Measurements from ENCODE around the gene MAGI2. TPM values are rescaled to one million over a fixed set of nuclear protein-coding genes. Genes with fewer than 3 reads are reported as not detected.

Gene MAGI2
- total and polyA plus RNA-seq, 2 experiments from 2014 or later = 10.4 to 26.4 TPM

DNA sequence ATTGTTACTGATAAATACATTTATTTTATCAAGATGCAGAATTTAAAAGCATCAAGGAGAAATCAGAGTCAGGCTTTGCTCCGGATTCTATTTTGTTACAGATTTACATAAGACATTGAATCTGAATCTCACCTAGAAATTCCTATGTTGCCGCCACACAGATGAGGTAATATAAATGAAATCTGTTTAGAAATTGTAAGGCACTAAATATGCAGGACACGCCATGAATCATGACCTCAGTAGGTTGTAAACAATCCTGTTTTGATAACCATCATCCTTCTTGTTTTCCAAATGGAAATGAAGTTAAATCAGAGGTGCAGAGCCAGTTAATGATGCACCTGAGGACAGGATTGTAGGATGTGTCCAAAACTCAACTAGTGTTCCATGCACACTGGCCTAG is 778.0 kb downstream of the MAGI2 start:
- no peaks in the 10 kb centered on the region for H3K27me3 ChIP-seq (ENCODE audit: insufficient read depth)
- Mint-ChIP-seq H3K4me3 (no peak overlapping the region), H3K4me1 (peaks cover 15% of the 10 kb centered on the region), H3K9me3 (no peaks in the 10 kb centered on the region), H3K36me3 (ENCODE audit: low read depth) (no peaks in the 10 kb centered on the region), H3K27ac (no peak overlapping the region), H3K27me3 (ENCODE audit: insufficient read depth, low read depth, poor library complexity) (peaks cover 2% of the 10 kb centered on the region)
- no peak for ATAC-seq
- no peak overlapping the region for H3K4me2 ChIP-seq
- no peaks in the 10 kb centered on the region for H3F3A ChIP-seq (replicated peaks; ENCODE audit: low read depth)
- H3K79me2 ChIP-seq (replicated peaks; ENCODE audit: insufficient read depth) = peaks cover 34% of the 10 kb centered on the region
- H3K9me2 ChIP-seq (ENCODE audit: insufficient read depth) = no peaks in the 10 kb centered on the region
- no peak overlapping the region for H2AFZ ChIP-seq
- H3K36me3 ChIP-seq (ENCODE audit: insufficient read depth) = no peaks in the 10 kb centered on the region
- peaks cover 4% of the 10 kb centered on the region; the same call in 1 of the 2 replicates for H4K20me1 ChIP-seq (replicated peaks; ENCODE audit: insufficient read depth)
- no peak overlapping the region for H3K27ac ChIP-seq (ENCODE audit: low read depth)
- no peak for DNase-seq (ENCODE audit: low spot score)
- no peak overlapping the region for H3K4me3 ChIP-seq
- peaks cover 14% of the 10 kb centered on the region; the same call in 1 of the 2 replicates for H3K4me1 ChIP-seq (ENCODE audit: insufficient read depth)
- TF ChIP-seq STAT1 (IDR thresholded peaks at IDR 0.05; ENCODE audit: unreplicated experiment) (no peak), ZNF462 (CRISPR knock-in tag; IDR thresholded peaks at IDR 0.05) (no peak), JUNB (IDR thresholded peaks at IDR 0.05; ENCODE audit: unreplicated experiment) (no peak), ZNF114 (CRISPR knock-in tag; IDR thresholded peaks at IDR 0.05) (no peak), ETS1 (IDR thresholded peaks at IDR 0.05) (no peak), CTCF (conservative IDR thresholded peaks at IDR 0.05; ENCODE audit: low read depth in 2 of 2) (no peak), ZNF331 (CRISPR knock-in tag; IDR thresholded peaks at IDR 0.05; ENCODE audit: low read depth) (no peak), POLR2AphosphoS5 (IDR thresholded peaks at IDR 0.05; ENCODE audit: low read depth) (no peak), EZH2phosphoT487 (IDR thresholded peaks at IDR 0.05; ENCODE audit: unreplicated experiment) (no peak), NANOG (IDR thresholded peaks at IDR 0.05; ENCODE audit: borderline replicate concordance) (no peak), REST (IDR thresholded peaks at IDR 0.05; ENCODE audit: unreplicated experiment) (no peak), CREB1 (CRISPR knock-in tag; IDR thresholded peaks at IDR 0.05; ENCODE audit: low read depth) (no peak), EZH2 (IDR thresholded peaks at IDR 0.05; ENCODE audit: low read depth, unreplicated experiment) (no peak)
